Heart left ventricle (tissue), 16 donors: Measurements from ENCODE around the gene RUFY4. TPM values are rescaled to one million over a fixed set of nuclear protein-coding genes. Genes with fewer than 3 reads are reported as not detected.
A peak's percentile ranks its signal among the peaks of the same experiment; 100 is the strongest.

Source experiments
- ATAC-seq, 4 donors: fragments of 200-7000 bp; cut with Tn5 transposase; one replicate each; pipeline ENCODE4 v1.9.1; 2020 to 2022; ENCODE audit warnings: moderate library complexity in 4 of 4, mild to moderate bottlenecking in 3 of 4, moderate number of reproducible peaks in 1 of 4
- DNase-seq, 5 donors: peaks; one replicate each; pipeline ENCODE4 v3.0.0-alpha.2; 2020
- H3K27ac ChIP-seq, 12 donors: fragments of 200-600 bp; sonication (generic) in 4 of 12; one replicate each; pipeline versions ENCODE4 v1.5.0 to v1.8.0; 2016 to 2022; ENCODE audit warnings: mild to moderate bottlenecking in 2 of 12
- H3K27me3 ChIP-seq, 9 donors: fragments of 200-600 bp; sonication (generic) in 2 of 9; one replicate each; pipeline versions ENCODE4 v1.5.1 to v1.8.0; 2016 to 2022; ENCODE audit warnings: mild to moderate bottlenecking in 3 of 9
- H3K36me3 ChIP-seq, 9 donors: fragments of 200-600 bp; sonication (generic) in 2 of 9; one replicate each; pipeline versions ENCODE4 v1.5.0 to v1.8.0; 2018 to 2022; ENCODE audit warnings: mild to moderate bottlenecking in 2 of 9
- H3K4me1 ChIP-seq, 12 donors: fragments of 200-600 bp; sonication (generic) in 4 of 12; one replicate each; pipeline versions ENCODE4 v1.5.0 to v1.8.0; 2016 to 2022; ENCODE audit warnings: mild to moderate bottlenecking in 3 of 12
- H3K4me3 ChIP-seq, 12 donors: fragments of 200-600 bp; sonication (generic) in 4 of 12; one replicate each; pipeline versions ENCODE4 v1.5.0 to v1.8.0; 2017 to 2022; ENCODE audit warnings: mild to moderate bottlenecking in 9 of 12, moderate library complexity in 4 of 12
- H3K9me3 ChIP-seq, 12 donors: fragments of 200-600 bp; sonication (generic) in 4 of 12; one replicate each; pipeline versions ENCODE4 v1.5.0 to v1.8.0; 2016 to 2022; ENCODE audit warnings: mild to moderate bottlenecking in 1 of 12
- POLR2A ChIP-seq, 2 donors: fragments of 450-650 bp; IDR thresholded peaks; one replicate each; pipeline ENCODE4 v1.6.1; 2017; ENCODE audit warnings: antibody characterized with exemption in 2 of 2, mild to moderate bottlenecking in 2 of 2, moderate library complexity in 2 of 2
- WGBS, 4 donors: extraction: QIAGEN DNeasy Blood & Tissue Kit in 2 of 4; methylation state at CpG; one replicate each; pipeline versions ENCODE4 v1.1.5 to v1.1.7; 2013 to 2018; 5-methylcytosine and 5-hydroxymethylcytosine counted together
- intact Hi-C, 10 donors: fragments of 100-400 bp; cut with DNase I; formaldehyde crosslinking; loops; one replicate each; pipeline versions ENCODE4 v1.11.1 to v1.14.2; 2022
- polyA plus RNA-seq, 2 donors: library from polyadenylated mRNA; stranded (reverse); fragments of 200-250 nt; gene quantifications; one replicate each; pipeline ENCODE4 v1.2.3, GENCODE V29; 2013
- total RNA-seq, 9 donors: library from RNA; depleted of rRNA in 2 of 9; stranded (reverse); fragments of >200 nt in 2 of 9; fragmentation: NEBNext Ultra II Directional in 3 of 9; extraction: Animal tissue kit (Norgen Biotek cat#: 25700) in 3 of 9; gene quantifications; one replicate each; pipeline versions ENCODE4 v1.1.0 to v1.2.4, GENCODE V29; 2016 to 2023
- TF ChIP-seq, protein P1 (sequence below), 12 donors: fragments of 200-600 bp; sonication (generic) in 4 of 12; IDR thresholded peaks; one replicate each; pipeline versions ENCODE4 v1.5.0 to v1.8.0; 2018 to 2022; ENCODE audit warnings: antibody characterized with exemption in 12 of 12, mild to moderate bottlenecking in 5 of 12
- donor health status: ischemic (EF 13 %, LVEDD 7.1; RV severe dilation, severe dysfunction).
- donor health status: healthy with polysubstance abuse.
- donor health status: DM: no; HTN: yes; CAD: no.
- donor health status: DM: no; HTN: no; CAD: no.
- donor health status: ischemic (EF 25% LVEDD 6.9; RV normal size, moderate dysfunction).
- donor health status: ischemic (EF 25% LVEDD 5.7; RV mildly dilated, moderate dysfunction).
- donor health status: healthy.
- donor health status: DM: yes; HTN: yes; CAD: no.
- donor health status: ischemic (EF 35%, LVEDD 5.7; RV mildly dilated, moderate dysfunction).
- donor health status: nonischemic (EF 11% LVEDD 7.7; RV severe dilation, severe dysfunction).
- donor health status: DM: yes; HTN: yes; CAD: no.
- donor health status: PGD.
- donor health status: ischemic (EF 29% LVEDD 5.4; RV normal size, mild dysfunction).
- donor health status: nonischemic (EF 23%, LVEDD 6.1; RV moderate dilation, normal function).

The RUFY4 gene
- total and polyA plus RNA-seq, 11 donors: 0.11 to 1.0 (median 0.14) TPM; not detected in 8

DNA sequence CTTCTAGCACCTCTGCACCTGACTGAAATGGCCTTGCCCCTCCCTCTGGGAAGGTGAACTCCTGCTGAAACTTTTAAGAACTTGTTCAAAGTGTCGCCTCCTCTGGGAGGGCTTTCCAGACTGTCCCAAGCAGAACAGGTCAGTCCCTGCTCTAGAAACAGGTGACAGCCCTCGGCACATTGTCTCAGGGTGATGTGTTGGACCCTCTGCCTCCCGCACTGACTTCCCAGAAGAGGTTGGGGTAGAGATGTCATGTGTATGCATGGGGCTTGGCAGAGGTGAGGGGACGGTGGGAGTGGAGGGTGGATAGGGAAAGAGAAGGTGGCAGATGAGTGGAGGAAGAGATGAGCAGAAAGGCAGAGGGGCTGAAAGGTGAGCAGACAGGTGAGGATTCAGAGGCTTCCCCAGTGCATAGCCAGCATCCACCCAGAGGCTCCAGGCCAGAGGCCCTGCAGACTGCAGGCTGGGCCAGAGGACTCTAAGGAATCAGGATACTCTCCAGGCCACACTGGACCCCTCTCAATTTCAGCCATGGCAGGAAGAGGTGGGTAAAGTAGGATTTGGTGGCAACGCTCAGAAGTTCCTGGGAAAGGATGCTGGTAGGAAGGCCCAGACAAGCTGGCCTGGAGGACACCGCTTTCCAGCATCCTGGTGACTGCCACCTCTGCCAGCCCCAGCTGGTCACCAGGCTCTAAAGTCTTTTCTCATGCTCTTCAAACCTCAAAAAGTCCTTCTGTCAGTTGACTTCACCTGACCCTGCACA is 41.4 kb upstream of the RUFY4 start:
- peaks cover 0 to 59% (median 23%) of the 10 kb centered on the region in 12 donors for H3K4me1 ChIP-seq
- no peak for ATAC-seq

GRCh38 chr2:218028189-218028495 is 40.9 kb upstream of the RUFY4 start:
- no peak for TF ChIP-seq POLR2A (IDR thresholded peaks at IDR 0.05)
- TF ChIP-seq, protein P1, sequence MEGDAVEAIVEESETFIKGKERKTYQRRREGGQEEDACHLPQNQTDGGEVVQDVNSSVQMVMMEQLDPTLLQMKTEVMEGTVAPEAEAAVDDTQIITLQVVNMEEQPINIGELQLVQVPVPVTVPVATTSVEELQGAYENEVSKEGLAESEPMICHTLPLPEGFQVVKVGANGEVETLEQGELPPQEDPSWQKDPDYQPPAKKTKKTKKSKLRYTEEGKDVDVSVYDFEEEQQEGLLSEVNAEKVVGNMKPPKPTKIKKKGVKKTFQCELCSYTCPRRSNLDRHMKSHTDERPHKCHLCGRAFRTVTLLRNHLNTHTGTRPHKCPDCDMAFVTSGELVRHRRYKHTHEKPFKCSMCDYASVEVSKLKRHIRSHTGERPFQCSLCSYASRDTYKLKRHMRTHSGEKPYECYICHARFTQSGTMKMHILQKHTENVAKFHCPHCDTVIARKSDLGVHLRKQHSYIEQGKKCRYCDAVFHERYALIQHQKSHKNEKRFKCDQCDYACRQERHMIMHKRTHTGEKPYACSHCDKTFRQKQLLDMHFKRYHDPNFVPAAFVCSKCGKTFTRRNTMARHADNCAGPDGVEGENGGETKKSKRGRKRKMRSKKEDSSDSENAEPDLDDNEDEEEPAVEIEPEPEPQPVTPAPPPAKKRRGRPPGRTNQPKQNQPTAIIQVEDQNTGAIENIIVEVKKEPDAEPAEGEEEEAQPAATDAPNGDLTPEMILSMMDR (IDR thresholded peaks at IDR 0.05): no peak
- no peaks in the 10 kb centered on the region for H3K27me3 ChIP-seq
- 63 to 78% (median 73%) methylated on average over 2 of the region's 2 CpGs for WGBS, 4 donors
- DNase-seq: peak in 1 of 5 donors; percentile 18
- H3K9me3 ChIP-seq: no peaks in the 10 kb centered on the region
- H3K4me3 ChIP-seq: no peak overlapping the region
- ATAC-seq: no peak
- H3K27ac ChIP-seq: peak overlapping the region in 5 of 12 donors; percentile 24 to 67 (median 62)
- intact Hi-C loops: no loop called here
- H3K36me3 ChIP-seq: no peaks in the 10 kb centered on the region
- H3K4me1 ChIP-seq: peaks cover 0 to 55% (median 20%) of the 10 kb centered on the region in 12 donors

More for the DNA sequence above, 41.4 kb upstream of the RUFY4 start:
- Histone ChIP-seq H3K27me3 (no peaks in the 10 kb centered on the region), H3K9me3 (no peaks in the 10 kb centered on the region), H3K4me3 (no peak overlapping the region), H3K36me3 (no peaks in the 10 kb centered on the region), H3K27ac (peak overlapping the region in 3 of 12 donors; percentile 24 to 67 (median 62))
- peak in 1 of 5 donors; percentile 21 for DNase-seq
- intact Hi-C loops: no loop called here
- 89 to 98% (median 96%) methylated on average over 6 of the region's 6 CpGs for WGBS, 4 donors
- TF ChIP-seq, protein P1 (IDR thresholded peaks at IDR 0.05): no peak
- TF ChIP-seq POLR2A (IDR thresholded peaks at IDR 0.05): no peak

- H3K4me3 ChIP-seq: no peak overlapping the region
- ATAC-seq: peak in 2 of 4 donors; percentile 8 to 35
- no peak for TF ChIP-seq POLR2A (IDR thresholded peaks at IDR 0.05)
- TF ChIP-seq, protein P1 (IDR thresholded peaks at IDR 0.05): no peak
- intact Hi-C loops: no loop called here
- H3K4me1 ChIP-seq: peaks cover 0 to 49% (median 17%) of the 10 kb centered on the region in 12 donors
- no peaks in the 10 kb centered on the region for H3K9me3 ChIP-seq
- H3K27ac ChIP-seq: peak overlapping the region in 7 of 12 donors; percentile 18 to 67 (median 52)
- 38 to 62% (median 49%) methylated on average over 6 of the region's 6 CpGs for WGBS, 4 donors
- H3K36me3 ChIP-seq: no peaks in the 10 kb centered on the region
- peak in 3 of 5 donors; percentile 31 to 61 (median 51) for DNase-seq
- H3K27me3 ChIP-seq: peaks cover 0 to under 1% (median 0%) of the 10 kb centered on the region in 9 donors
These were observed 40.3 kb upstream of the RUFY4 start for GRCh38 chr2:218028562-218029348.
